HepG2 (cell line): ENCODE data around the gene DNMT3B. TPM values are rescaled to one million over a fixed set of nuclear protein-coding genes. Genes with fewer than 3 reads are reported as not detected.

ENCODE experiments used
- BRF2 ChIP-seq: sonication (generic); formaldehyde crosslinking; IDR thresholded peaks from 2 replicates; pipeline ENCODE4 v1.8.1; 2022; ENCODE audit warnings: mild to moderate bottlenecking, missing genetic modification reagents
- CHD2 ChIP-seq: IDR thresholded peaks from 2 replicates; pipeline ENCODE4 v1.6.1; 2011; ENCODE audit warnings: low read depth, low read length, improper control_type of control experiment
- FOXC1 ChIP-seq: sonication (generic); formaldehyde crosslinking; IDR thresholded peaks from 2 replicates; pipeline ENCODE4 v1.8.0; 2022; ENCODE audit warnings: mild to moderate bottlenecking, missing genetic modification reagents, borderline replicate concordance
- HMGXB4 ChIP-seq, 2 experiments: sonication (generic) in 1 of 2; formaldehyde crosslinking in 1 of 2; IDR thresholded peaks; 2 replicates each; pipeline versions ENCODE4 v1.4.0 to v1.6.1; 2018 to 2020; ENCODE audit warnings: missing genetic modification reagents in 2 of 2, borderline replicate concordance in 1 of 2, low read depth in 1 of 2, mild to moderate bottlenecking in 1 of 2, missing biosample characterization in 1 of 2
- KLF6 ChIP-seq: IDR thresholded peaks from 2 replicates; pipeline ENCODE4 v1.8.0; 2016; ENCODE audit warnings: missing biosample characterization, missing genetic modification reagents
- NCOA1 ChIP-seq: sonication (generic); formaldehyde crosslinking; IDR thresholded peaks from 2 replicates; pipeline ENCODE4 v1.9.0; 2021; ENCODE audit warnings: missing genetic modification reagents
- NFIB ChIP-seq: sonication (generic); formaldehyde crosslinking; IDR thresholded peaks from 2 replicates; pipeline ENCODE4 v1.9.0; 2021; ENCODE audit warnings: missing genetic modification reagents, mild to moderate bottlenecking, borderline replicate concordance
- RXRA ChIP-seq: sonication (generic); formaldehyde crosslinking; IDR thresholded peaks from 2 replicates; pipeline ENCODE4 v1.5.1; 2020; ENCODE audit warnings: missing genetic modification reagents
- ZBTB20 ChIP-seq: sonication (generic); formaldehyde crosslinking; IDR thresholded peaks from 2 replicates; pipeline ENCODE4 v1.8.1; 2023; ENCODE audit warnings: missing genetic modification reagents, low read depth, mild to moderate bottlenecking, borderline replicate concordance
- ZBTB3 ChIP-seq: sonication (generic); formaldehyde crosslinking; IDR thresholded peaks from 2 replicates; pipeline ENCODE4 v1.4.0; 2020; ENCODE audit warnings: low read depth, mild to moderate bottlenecking, moderate library complexity, missing genetic modification reagents, borderline replicate concordance
- ZFP37 ChIP-seq: sonication (generic); formaldehyde crosslinking; IDR thresholded peaks from 2 replicates; pipeline ENCODE4 v1.4.0; 2020; ENCODE audit warnings: missing genetic modification reagents, borderline replicate concordance
- ZNF496 ChIP-seq: sonication (generic); formaldehyde crosslinking; IDR thresholded peaks from 2 replicates; pipeline ENCODE4 v1.8.1; 2023; ENCODE audit warnings: mild to moderate bottlenecking, moderate library complexity, missing genetic modification reagents; ENCODE audit not compliant: insufficient replicate concordance
- ZNF576 ChIP-seq: sonication (generic); formaldehyde crosslinking; IDR thresholded peaks from 2 replicates; pipeline ENCODE4 v1.4.0; 2020; ENCODE audit warnings: mild to moderate bottlenecking, missing genetic modification reagents
- ZNF589 ChIP-seq: sonication (generic); formaldehyde crosslinking; conservative IDR thresholded peaks from 2 replicates; pipeline ENCODE4 v1.8.0; 2022; ENCODE audit warnings: mild to moderate bottlenecking, moderate library complexity, missing genetic modification reagents
- ZNF691 ChIP-seq: sonication (generic); formaldehyde crosslinking; IDR thresholded peaks from 2 replicates; pipeline ENCODE4 v1.4.0; 2020; ENCODE audit warnings: missing genetic modification reagents, low read depth, mild to moderate bottlenecking, borderline replicate concordance
- ZSCAN5A ChIP-seq: sonication (generic); formaldehyde crosslinking; IDR thresholded peaks from 2 replicates; pipeline ENCODE4 v1.8.0; 2022; ENCODE audit warnings: mild to moderate bottlenecking, missing genetic modification reagents, borderline replicate concordance
- polyA plus RNA-seq, 8 experiments: library from polyadenylated mRNA; depleted of rRNA in 3 of 8; stranded (reverse) in 7 of 8; unstranded in 1 of 8; fragments of >200 nt; fragmentation: Illumina TruSeq in 4 of 8; extraction: Trizol in 4 of 8; gene quantifications; 2 replicates each; pipeline versions ENCODE4 v1.2.1 to v1.2.3, GENCODE V29; 2011 to 2016; ENCODE audit warnings: low read depth in 4 of 8, missing spikeins in 1 of 8, mixed read lengths in 1 of 8; ENCODE audit not compliant: insufficient read depth in 1 of 8
- total RNA-seq, 5 experiments: library from RNA; depleted of rRNA; stranded (reverse); fragments of >200 nt; fragmentation: Illumina TruSeq; extraction: Trizol; gene quantifications; 2 replicates each; pipeline ENCODE4 v1.2.3, GENCODE V29; 2016; ENCODE audit warnings: low read depth in 1 of 5

Gene DNMT3B
- total and polyA plus RNA-seq, 2 of the 13 experiments (the other 11 are each of a cell fraction or from before 2014, with no cell fraction given) = 3.8 to 13.9 TPM

- TF ChIP-seq HMGXB4 (CRISPR knock-in tag; IDR thresholded peaks at IDR 0.05; ENCODE audit: borderline replicate concordance in 1 of 2, low read depth in 1 of 2) (0 out of 4 replicates have a peak, but pooled peaks of 1 of the 2 experiments have one; percentile 0), BRF2 (CRISPR knock-in tag) (no peak), ZBTB20 (CRISPR knock-in tag) (no peak), NFIB (no peak), ZFP37 (CRISPR knock-in tag) (peak; percentile 52; the same call in 1 of the 2 replicates), ZNF496 (CRISPR knock-in tag) (no peak), KLF6 (CRISPR knock-in tag) (no peak), ZNF691 (CRISPR knock-in tag) (no peak), FOXC1 (CRISPR knock-in tag) (peak; percentile 9; the same call in 1 of the 2 replicates), RXRA (0 out of 2 replicates have a peak, but pooled peaks have one; percentile 18), NCOA1 (CRISPR knock-in tag) (peak; percentile 32; the same call in 1 of the 2 replicates), ZBTB3 (CRISPR knock-in tag) (0 out of 2 replicates have a peak, but pooled peaks have one; percentile 40), CHD2 (0 out of 2 replicates have a peak, but pooled peaks have one; percentile 32), ZSCAN5A (CRISPR knock-in tag) (no peak), ZNF576 (CRISPR knock-in tag) (no peak), ZNF589 (CRISPR knock-in tag) (no peak)
These were observed 58.7 kb downstream of the DNMT3B start (continued) for GRCh38 chr20:32820698-32821377.
